Measurements from ENCODE around the gene LARP4.

DNA sequence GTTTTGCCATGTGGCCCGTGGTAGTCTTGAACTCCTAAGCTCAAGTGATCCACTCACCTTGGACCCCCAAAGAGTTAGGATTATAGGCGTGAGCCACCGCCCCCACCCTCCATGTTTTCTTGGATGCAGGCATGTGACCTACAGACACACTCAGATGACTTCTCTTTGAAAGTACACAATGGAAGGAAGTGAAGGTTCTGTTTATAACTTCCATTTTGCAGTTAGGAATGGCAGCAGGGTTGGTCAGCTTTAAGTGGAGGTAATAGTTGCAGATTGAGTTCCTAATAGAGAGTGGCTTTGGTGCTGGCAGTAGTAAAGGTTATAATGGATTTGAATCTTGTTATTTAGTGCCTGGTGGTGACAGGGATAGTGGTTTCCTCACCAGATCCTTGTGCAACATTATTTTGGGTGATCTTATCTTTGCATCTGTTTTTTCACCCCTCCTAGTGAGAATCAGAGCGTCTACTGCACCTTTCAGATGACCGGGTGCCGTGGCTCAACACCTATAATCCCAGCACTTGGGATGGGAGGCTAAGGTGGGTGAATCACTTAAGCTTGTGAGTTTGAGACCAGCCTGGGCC is 15.3 kb downstream of the LARP4 start:
- TF ChIP-seq, protein P1, sequence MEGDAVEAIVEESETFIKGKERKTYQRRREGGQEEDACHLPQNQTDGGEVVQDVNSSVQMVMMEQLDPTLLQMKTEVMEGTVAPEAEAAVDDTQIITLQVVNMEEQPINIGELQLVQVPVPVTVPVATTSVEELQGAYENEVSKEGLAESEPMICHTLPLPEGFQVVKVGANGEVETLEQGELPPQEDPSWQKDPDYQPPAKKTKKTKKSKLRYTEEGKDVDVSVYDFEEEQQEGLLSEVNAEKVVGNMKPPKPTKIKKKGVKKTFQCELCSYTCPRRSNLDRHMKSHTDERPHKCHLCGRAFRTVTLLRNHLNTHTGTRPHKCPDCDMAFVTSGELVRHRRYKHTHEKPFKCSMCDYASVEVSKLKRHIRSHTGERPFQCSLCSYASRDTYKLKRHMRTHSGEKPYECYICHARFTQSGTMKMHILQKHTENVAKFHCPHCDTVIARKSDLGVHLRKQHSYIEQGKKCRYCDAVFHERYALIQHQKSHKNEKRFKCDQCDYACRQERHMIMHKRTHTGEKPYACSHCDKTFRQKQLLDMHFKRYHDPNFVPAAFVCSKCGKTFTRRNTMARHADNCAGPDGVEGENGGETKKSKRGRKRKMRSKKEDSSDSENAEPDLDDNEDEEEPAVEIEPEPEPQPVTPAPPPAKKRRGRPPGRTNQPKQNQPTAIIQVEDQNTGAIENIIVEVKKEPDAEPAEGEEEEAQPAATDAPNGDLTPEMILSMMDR (IDR thresholded peaks at IDR 0.05; ENCODE audit: low read depth, low read length): no peak
- TF ChIP-seq EZH2phosphoT487 (IDR thresholded peaks at IDR 0.05; ENCODE audit: low read depth): no peak
